IPS-18c (cell line): ENCODE results near the gene TASOR2.

Experiments
- H3K4me3 ChIP-seq: 2 replicates; pipeline ENCODE4 v1.7.0; 2013; ENCODE audit warnings: low read depth, mild to moderate bottlenecking, low read length, moderate library complexity; ENCODE audit not compliant: insufficient read depth
- H3K9me3 ChIP-seq: one replicate; pipeline ENCODE4 v1.6.1; 2013; ENCODE audit warnings: mild to moderate bottlenecking, low read length, moderate library complexity; ENCODE audit not compliant: control insufficient read depth, insufficient read depth

The TASOR2 gene

DNA sequence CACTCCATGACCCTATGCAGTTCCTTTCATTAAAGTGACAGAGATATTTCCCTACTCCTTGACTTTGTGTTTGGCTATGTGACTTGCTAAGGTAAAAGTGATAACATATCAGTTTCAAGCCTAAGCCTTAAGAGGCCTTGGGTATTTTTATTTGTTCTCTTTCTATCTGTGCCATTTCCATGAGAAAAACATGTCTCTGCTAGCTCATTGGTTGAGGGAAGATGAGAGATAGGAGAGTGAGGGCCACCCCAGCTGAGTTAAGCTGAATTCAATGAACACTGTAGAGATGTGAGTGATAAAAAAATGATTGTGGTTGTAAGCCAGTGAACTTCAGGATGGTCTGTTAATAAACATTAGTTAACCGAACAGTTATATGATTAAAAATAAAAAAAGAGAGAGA lies 13.4 kb downstream of the TASOR2 start:
- H3K9me3 ChIP-seq = no peaks in the 10 kb centered on the region
- H3K4me3 ChIP-seq = no peak overlapping the region

DNA sequence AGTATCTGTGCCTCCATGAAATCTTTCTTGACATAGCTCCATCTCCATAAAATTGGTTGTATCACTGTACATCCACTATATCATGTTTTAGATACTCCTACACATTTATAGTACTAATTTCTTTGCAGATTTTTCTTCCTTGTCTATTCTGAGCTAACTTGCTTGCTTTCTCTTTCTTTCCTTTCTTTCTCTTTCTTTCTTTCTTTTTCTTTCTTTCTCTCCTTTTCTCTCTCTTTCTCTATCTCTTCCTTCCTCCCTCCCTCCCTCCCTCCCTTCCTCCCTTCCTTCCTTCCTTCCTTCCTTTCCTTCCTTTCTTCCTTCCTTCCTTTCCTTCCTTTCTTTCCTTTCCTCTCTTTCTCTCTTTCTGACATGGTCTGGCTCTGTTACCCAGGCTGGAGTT lies 23.7 kb downstream of the TASOR2 start:
- Histone ChIP-seq H3K9me3 (no peaks in the 10 kb centered on the region), H3K4me3 (no peak overlapping the region)

DNA sequence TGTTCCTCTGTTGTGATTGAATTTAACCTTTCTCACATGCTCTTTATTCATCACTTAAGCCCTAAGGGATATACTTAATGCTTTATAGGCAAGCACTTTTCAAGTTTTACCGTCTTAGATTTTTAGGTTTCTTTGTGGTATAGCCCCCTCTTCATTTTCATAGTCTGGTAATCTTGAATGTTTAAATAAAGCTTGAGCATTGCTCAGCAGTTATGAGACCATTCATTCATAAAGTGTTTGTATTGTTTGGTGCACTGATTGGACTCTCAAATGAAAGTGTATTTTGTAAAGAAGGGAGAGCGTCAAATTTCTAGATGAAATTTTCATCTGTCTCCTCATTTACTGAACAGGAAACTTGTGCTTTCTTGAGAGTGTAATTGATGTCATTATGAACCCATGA lies 25.2 kb downstream of the TASOR2 start:
- no peaks in the 10 kb centered on the region for H3K9me3 ChIP-seq
- no peak overlapping the region for H3K4me3 ChIP-seq

DNA sequence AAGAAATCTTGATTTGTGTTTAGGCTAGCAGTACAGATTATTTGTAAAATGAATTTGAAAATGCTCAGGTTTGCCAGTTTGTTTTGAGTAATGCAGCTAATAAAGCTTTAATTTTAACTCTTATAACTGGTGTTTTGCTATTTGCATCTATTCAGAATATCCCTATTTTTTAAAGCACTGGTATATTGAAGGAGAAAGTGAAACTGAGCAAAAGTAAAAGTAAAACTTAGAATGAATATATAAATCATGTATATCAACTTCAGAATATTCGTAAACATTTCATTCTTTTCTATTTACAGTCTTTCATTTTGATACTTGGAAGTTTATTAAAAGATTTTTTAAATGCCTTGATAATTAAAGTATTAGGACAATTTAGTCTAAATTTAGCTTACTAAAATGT lies 26.2 kb downstream of the TASOR2 start:
- no peak overlapping the region for H3K4me3 ChIP-seq
- no peaks in the 10 kb centered on the region for H3K9me3 ChIP-seq

DNA sequence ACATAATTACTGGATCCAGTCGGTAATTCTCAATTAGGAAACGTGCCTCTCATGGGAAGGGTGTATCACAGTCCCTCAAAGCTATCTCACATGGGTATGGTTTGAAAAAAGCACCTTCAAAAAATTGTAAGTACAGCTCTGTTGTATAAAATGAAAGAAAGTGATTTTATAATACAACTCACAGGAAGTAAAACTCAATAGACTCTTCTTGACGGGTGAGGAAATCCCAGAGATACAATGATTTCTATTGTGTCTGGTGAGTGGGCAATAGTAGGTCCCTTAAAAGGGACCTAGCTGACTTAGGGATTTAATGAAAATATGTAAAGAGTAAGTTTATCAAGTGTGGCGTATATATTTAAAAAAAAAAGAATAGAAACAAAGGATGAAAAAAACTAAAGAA lies 27.0 kb downstream of the TASOR2 start:
- no peaks in the 10 kb centered on the region for H3K9me3 ChIP-seq
- H3K4me3 ChIP-seq = no peak overlapping the region

DNA sequence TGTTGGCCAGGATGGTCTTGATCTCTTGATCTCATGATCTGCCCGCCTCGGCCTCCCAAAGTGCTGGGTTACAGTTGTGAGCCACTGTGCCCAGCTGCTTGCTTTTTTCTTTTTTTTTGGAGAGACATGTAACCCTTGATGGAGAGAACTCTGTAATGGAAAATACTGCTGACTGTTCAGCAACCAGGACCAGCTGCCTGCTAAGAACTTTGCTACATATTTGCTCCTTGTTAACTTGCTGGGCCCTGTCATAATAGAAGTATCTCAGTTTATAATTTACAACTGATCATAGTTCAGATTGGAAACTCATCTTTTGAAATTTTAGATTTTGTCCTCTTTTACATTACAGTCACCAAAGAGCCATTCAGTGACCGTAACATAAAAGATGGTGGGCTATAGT lies 34.9 kb downstream of the TASOR2 start:
- no peak overlapping the region for H3K4me3 ChIP-seq
- no peaks in the 10 kb centered on the region for H3K9me3 ChIP-seq

DNA sequence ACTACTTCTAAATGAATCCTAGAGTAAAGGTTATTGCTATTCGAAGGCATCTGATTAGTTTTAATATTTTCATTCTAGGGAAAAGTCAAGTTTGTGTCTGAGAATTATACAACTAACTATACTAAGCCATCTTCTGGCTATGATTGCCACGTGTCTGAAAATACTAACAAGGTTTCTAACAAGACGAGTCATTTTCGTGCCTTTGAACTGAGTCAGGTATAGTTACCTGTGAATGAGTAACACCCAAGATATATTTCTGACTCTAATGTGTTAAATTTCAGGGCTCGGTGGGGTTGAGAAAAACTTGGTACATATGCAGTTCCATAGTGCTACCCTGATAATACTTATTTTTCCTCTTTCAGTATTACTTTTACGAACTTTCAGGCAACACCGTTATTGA lies 35.5 kb downstream of the TASOR2 start:
- Histone ChIP-seq H3K4me3 (no peak overlapping the region), H3K9me3 (no peaks in the 10 kb centered on the region)

DNA sequence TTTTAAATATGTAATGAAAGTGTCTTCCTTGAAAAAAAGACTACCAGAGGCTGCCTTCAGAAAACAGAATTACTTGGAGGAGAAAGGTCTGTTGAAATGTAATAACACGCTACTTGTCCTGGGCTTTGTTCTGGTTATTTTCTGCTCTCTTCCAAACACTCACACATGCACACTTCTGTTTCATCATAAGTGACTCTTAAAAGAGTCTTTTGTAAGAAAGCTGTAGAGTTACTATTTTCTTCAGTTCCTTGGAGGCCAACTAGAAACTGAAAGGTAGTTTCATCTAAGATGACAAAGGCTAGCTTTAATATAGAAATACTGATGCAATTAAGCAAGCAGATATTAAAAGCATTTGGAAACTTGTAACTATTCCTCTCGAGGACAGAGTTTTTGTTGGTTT lies 39.1 kb downstream of the TASOR2 start:
- Histone ChIP-seq H3K4me3 (no peak overlapping the region), H3K9me3 (no peaks in the 10 kb centered on the region)

DNA sequence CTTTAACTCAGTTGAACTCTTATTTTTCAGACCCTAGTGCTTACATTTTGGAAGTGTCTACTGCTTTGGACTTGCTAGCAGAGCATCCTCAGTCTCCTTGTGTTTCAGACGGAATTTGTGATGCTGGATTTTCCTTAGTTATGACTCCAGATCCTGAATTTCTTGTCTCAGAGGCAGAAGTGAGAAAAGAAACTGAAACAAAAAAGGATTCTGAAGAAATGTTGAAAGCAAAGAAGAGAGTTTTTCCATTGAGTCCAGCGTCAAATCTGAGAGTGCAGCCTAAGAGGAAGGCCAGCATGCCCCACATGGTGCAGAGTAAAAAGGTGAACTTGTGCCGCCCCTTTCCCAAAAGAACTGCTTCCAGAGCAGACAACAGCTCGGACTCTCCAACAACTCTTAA lies 46.1 kb downstream of the TASOR2 start:
- Histone ChIP-seq H3K9me3 (no peaks in the 10 kb centered on the region), H3K4me3 (no peak overlapping the region)

DNA sequence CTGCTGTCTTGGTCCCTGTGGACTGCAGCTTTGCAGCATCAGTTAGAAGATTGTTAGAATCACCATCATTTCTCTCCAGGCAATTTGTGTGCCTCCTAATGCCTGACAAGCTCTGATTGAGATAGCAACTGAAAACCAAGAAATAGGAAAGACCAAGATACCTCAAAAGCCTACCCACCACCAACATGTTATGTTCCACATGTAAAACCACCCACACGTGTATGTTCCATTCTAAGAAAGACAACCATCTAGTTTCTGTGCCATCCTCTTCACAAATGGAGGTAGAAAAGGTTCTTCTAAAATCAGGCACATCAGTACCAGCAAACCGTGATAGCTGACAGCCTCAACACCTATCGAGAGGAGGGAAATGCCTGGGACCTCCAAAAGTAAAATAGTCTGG lies 46.9 kb downstream of the TASOR2 start:
- Histone ChIP-seq H3K4me3 (no peak overlapping the region), H3K9me3 (no peaks in the 10 kb centered on the region)

DNA sequence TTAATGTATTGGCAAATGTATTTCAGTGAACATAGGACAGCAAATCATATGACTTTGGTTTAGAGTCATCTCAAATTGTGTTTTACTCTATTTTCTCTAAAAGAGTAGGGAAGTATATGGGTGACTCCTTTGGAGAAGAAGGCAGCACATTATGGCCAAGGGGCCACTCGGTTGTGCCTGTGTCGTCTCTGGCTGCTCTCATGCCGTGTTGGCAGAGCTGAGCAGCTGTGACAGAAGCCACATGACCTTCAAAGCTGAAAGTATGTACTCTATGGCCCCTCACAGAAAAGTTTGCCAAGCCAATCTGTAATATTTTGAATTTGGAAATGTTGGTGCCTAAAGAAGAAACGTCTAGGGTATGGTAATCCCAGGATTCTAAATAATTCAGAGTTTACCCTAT lies 47.5 kb downstream of the TASOR2 start:
- no peaks in the 10 kb centered on the region for H3K9me3 ChIP-seq
- H3K4me3 ChIP-seq = no peak overlapping the region
